Osteocyte (in vitro differentiated cells): ENCODE measurements around the gene SLC23A3. TPM values are rescaled to one million over a fixed set of nuclear protein-coding genes. Genes with fewer than 3 reads are reported as not detected.

Source experiments
- DNase-seq: peaks from one replicate; pipeline ENCODE4 v3.0.0; 2021; ENCODE audit warnings: mixed read lengths; ENCODE audit not compliant: unreplicated experiment; ENCODE audit errors: extremely low spot score
- H3K27ac Mint-ChIP-seq: one replicate; pipeline ENCODE4 v1.8.0; 2021; ENCODE audit warnings: mild to moderate bottlenecking, mixed read lengths; ENCODE audit not compliant: unreplicated experiment
- H3K27me3 Mint-ChIP-seq: one replicate; pipeline ENCODE4 v1.8.0; 2021; ENCODE audit warnings: mixed read lengths; ENCODE audit not compliant: unreplicated experiment
- H3K36me3 Mint-ChIP-seq: one replicate; pipeline ENCODE4 v1.8.0; 2021; ENCODE audit warnings: mixed read lengths; ENCODE audit not compliant: unreplicated experiment
- H3K4me1 Mint-ChIP-seq: one replicate; pipeline ENCODE4 v1.8.0; 2021; ENCODE audit warnings: mixed read lengths; ENCODE audit not compliant: unreplicated experiment
- H3K4me3 Mint-ChIP-seq: one replicate; pipeline ENCODE4 v1.8.0; 2021; ENCODE audit warnings: mild to moderate bottlenecking, moderate library complexity, mixed read lengths; ENCODE audit not compliant: unreplicated experiment
- H3K9me3 Mint-ChIP-seq: one replicate; pipeline ENCODE4 v1.8.0; 2021; ENCODE audit warnings: mixed read lengths; ENCODE audit not compliant: unreplicated experiment
- total RNA-seq: library from RNA; stranded (reverse); gene quantifications from 2 replicates; pipeline ENCODE4 v1.2.1, GENCODE V29; 2021
- TF ChIP-seq, protein P1 (sequence below): fragments of 200-600 bp; sonication (generic); IDR thresholded peaks from 2 replicates; pipeline ENCODE4 v1.5.0; 2021; ENCODE audit warnings: antibody characterized with exemption, mild to moderate bottlenecking, moderate library complexity

SLC23A3 gene
- total RNA-seq, 1 donor from 2014 or later = 5.2 TPM

DNA sequence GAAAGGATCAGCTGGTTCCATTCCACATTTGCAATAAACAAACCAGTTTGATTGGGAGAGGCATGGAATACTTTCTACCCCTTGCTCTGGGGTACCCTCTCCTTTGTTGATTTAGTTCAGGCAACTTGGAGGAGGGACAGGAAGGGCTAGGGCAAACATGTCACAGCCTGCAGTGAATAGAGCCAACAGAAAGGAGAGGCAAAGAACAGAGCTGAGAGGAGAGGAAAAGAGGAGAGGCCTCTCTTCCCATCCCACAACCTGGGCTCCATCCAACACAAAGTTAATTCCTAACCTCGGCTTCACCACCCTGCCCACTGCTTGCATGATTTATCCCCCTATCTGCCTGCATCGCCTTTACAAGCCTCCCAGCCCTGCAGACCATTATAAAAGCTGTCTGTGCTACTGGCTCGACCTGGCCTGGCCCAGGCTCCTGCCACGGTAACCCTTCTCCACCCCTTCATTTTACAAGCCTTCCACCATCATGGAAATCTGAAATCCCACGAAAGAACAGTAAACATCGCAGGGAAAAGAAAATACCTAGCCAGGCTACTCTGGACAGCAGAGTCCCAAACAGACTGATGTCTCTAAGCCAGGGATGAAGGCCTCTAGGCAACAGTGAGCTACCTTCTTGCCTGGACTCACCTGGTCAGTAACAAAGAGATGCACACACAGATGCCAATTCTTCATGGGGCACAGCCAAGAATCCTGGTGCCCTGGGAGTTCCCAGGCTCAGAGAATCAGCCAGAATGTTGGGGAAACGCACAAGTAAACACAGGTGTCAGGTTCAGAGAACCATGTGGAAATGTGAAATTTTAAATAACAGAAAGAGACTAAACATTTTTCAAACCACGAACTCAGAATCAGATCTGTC lies 52.8 kb downstream of the SLC23A3 start:
- TF ChIP-seq, protein P1, sequence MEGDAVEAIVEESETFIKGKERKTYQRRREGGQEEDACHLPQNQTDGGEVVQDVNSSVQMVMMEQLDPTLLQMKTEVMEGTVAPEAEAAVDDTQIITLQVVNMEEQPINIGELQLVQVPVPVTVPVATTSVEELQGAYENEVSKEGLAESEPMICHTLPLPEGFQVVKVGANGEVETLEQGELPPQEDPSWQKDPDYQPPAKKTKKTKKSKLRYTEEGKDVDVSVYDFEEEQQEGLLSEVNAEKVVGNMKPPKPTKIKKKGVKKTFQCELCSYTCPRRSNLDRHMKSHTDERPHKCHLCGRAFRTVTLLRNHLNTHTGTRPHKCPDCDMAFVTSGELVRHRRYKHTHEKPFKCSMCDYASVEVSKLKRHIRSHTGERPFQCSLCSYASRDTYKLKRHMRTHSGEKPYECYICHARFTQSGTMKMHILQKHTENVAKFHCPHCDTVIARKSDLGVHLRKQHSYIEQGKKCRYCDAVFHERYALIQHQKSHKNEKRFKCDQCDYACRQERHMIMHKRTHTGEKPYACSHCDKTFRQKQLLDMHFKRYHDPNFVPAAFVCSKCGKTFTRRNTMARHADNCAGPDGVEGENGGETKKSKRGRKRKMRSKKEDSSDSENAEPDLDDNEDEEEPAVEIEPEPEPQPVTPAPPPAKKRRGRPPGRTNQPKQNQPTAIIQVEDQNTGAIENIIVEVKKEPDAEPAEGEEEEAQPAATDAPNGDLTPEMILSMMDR = no peak
- DNase-seq = no peak
- no peaks in the 10 kb centered on the region for H3K9me3 Mint-ChIP-seq
- H3K36me3 Mint-ChIP-seq = peaks cover 3% of the 10 kb centered on the region
- H3K4me1 Mint-ChIP-seq = no peaks in the 10 kb centered on the region
- H3K27ac Mint-ChIP-seq = no peak overlapping the region
- no peaks in the 10 kb centered on the region for H3K27me3 Mint-ChIP-seq
- no peak overlapping the region for H3K4me3 Mint-ChIP-seq

DNA sequence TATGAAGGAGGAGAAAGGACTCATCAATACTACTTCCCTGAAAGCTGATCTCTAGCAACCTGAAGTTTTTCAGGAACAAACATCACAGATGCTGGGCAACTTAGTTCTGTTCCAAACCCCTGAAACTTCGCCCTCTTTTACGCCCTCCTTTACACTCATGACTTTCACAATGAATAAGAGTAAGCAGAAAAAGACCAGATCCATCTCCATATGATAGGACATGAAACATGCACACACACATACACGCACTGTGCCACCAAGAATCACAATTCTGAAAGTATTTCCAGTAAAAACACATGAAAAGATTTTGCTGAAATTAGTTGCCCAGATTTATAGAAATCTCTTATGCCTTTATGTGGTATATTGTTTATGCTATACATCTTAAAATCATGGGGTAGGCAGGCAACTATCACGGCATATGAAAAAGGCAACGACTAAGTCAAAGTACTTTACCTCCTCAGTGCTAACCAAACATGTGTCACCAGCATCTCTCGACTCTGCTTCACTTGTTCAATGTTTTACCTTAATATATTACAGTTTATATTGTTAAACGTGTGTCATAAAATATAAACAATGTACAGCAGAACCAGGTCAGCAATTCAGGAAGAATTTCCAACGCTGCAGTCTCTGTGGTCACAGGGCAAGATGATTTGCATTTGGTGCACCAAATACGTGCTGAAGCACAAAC lies 57.0 kb downstream of the SLC23A3 start:
- Mint-ChIP-seq H3K4me3 (no peak overlapping the region), H3K9me3 (no peaks in the 10 kb centered on the region), H3K27ac (no peak overlapping the region), H3K27me3 (no peaks in the 10 kb centered on the region), H3K36me3 (peaks cover 4% of the 10 kb centered on the region), H3K4me1 (no peaks in the 10 kb centered on the region)
- TF ChIP-seq, protein P1 = no peak
- no peak for DNase-seq

DNA sequence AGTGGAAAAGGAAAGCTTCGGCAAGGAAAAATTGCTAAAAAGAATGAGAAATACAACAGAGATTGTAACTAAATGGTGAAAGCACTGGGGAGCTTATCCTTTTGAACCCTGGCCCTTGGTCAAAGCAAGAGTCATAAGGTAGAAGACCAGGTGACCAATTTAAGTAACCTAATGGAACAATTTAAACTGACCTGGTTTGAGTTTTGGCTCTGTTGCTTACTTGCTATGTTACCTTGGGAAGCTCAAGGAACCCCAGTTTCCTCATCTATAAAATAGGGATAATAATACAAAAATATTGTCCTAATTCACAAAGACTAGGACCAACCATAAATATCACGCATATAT lies 57.8 kb downstream of the SLC23A3 start:
- DNase-seq = no peak
- TF ChIP-seq, protein P1 = no peak
- Mint-ChIP-seq H3K27me3 (no peaks in the 10 kb centered on the region), H3K4me3 (no peak overlapping the region), H3K27ac (no peak overlapping the region), H3K36me3 (peaks cover 4% of the 10 kb centered on the region), H3K4me1 (no peaks in the 10 kb centered on the region), H3K9me3 (no peaks in the 10 kb centered on the region)

Other genes with a start within 250 kb of the SLC23A3 start
- gene CDK5R2, start 210.4 kb downstream of the SLC23A3 start, total RNA-seq = not detected in 2 replicates
- gene FEV, start 184.8 kb downstream of the SLC23A3 start, total RNA-seq = not detected in 2 replicates
- not detected in 2 replicates for gene CRYBA2, start 176.6 kb downstream of the SLC23A3 start, total RNA-seq
- gene CFAP65, start 128.5 kb downstream of the SLC23A3 start, total RNA-seq = not detected in 2 replicates
- gene IHH, start 109.1 kb downstream of the SLC23A3 start, total RNA-seq = 0.18 TPM in 1 of 2 replicates, not detected in the other
- 18.0 and 19.3 TPM in 2 replicates for gene NHEJ1, start 9.2 kb downstream of the SLC23A3 start, total RNA-seq
- gene CNPPD1, start 6.9 kb upstream of the SLC23A3 start, total RNA-seq = 42.8 and 45.7 TPM in 2 replicates
- gene RETREG2, start 8.2 kb upstream of the SLC23A3 start, total RNA-seq = 101 and 110 TPM in 2 replicates
- 30.0 and 31.4 TPM in 2 replicates for gene ZFAND2B, start 36.8 kb upstream of the SLC23A3 start, total RNA-seq
- 27.5 and 30.0 TPM in 2 replicates for gene ABCB6, start 48.9 kb upstream of the SLC23A3 start, total RNA-seq
- 83.6 and 95.2 TPM in 2 replicates for gene ATG9A, start 59.6 kb upstream of the SLC23A3 start, total RNA-seq
- 44.8 and 55.6 TPM in 2 replicates for gene ANKZF1, start 59.8 kb upstream of the SLC23A3 start, total RNA-seq
- gene GLB1L, start 75.4 kb upstream of the SLC23A3 start, total RNA-seq = 8.8 and 9.6 TPM in 2 replicates
- 28.3 and 29.4 TPM in 2 replicates for gene STK16, start 75.5 kb upstream of the SLC23A3 start, total RNA-seq
- not detected in 2 replicates for gene TUBA4B, start 83.2 kb upstream of the SLC23A3 start, total RNA-seq
- 6.9 and 7.9 TPM in 2 replicates for gene TUBA4A, start 83.9 kb upstream of the SLC23A3 start, total RNA-seq
- gene DNAJB2, start 109.3 kb upstream of the SLC23A3 start, total RNA-seq = 38.6 and 43.3 TPM in 2 replicates
- gene PTPRN, start 139.4 kb upstream of the SLC23A3 start, total RNA-seq = 0.24 TPM in 1 of 2 replicates, not detected in the other
- gene RESP18, start 162.7 kb upstream of the SLC23A3 start, total RNA-seq = not detected in 2 replicates
- gene DNPEP, start 217.9 kb upstream of the SLC23A3 start, total RNA-seq = 58.1 and 73.2 TPM in 2 replicates
- gene DES, start 248.3 kb upstream of the SLC23A3 start, total RNA-seq = not detected in 2 replicates